WTC11 (cell line): ENCODE measurements around the gene ARG1.

Source experiments
- NFE2L1 ChIP-seq: sonication (generic); formaldehyde crosslinking; IDR thresholded peaks from 2 replicates; pipeline ENCODE4 v1.8.1; 2023; ENCODE audit warnings: missing genetic modification reagents
- TF ChIP-seq, protein P1 (sequence below): sonication (generic); formaldehyde crosslinking; IDR thresholded peaks from 2 replicates; pipeline ENCODE4 v1.8.1; 2023; ENCODE audit warnings: mild to moderate bottlenecking, missing genetic modification reagents, moderate library complexity
- TF ChIP-seq, protein P2 (sequence below): fragments of 200-600 bp; IDR thresholded peaks from 2 replicates; pipeline ENCODE4 v1.8.0; 2022; ENCODE audit warnings: antibody characterized with exemption

DNA sequence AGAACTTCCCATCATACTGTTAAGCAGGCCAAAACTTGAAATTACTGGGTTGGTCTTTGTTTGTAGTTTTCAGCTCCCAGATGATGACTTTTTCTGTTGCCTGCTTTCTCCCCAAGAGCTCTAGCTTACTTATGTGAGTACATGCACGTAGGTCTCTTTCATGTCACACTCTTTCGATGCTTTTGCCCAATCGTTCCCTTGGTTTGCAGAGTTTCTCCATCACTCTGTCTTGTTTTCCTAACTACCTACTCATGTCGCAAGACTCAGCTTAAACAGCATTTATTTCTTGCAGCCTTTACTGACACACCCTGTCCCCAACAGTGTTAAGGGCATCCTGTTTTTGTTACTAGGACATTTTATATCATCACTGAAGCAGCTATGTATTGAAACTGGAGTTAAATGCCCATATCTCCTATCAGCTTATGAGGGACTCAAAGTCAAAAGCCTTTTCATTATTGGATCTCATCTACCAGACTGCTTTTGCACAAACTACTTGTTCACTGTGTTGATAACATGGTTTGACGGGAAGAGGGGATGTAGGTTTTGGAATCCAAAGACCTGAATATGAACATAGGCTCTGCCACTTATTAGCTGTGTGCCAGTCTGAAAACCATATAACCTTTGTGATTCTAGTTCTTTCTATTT, 2.9 kb downstream of the ARG1 start:
- TF ChIP-seq, protein P1, sequence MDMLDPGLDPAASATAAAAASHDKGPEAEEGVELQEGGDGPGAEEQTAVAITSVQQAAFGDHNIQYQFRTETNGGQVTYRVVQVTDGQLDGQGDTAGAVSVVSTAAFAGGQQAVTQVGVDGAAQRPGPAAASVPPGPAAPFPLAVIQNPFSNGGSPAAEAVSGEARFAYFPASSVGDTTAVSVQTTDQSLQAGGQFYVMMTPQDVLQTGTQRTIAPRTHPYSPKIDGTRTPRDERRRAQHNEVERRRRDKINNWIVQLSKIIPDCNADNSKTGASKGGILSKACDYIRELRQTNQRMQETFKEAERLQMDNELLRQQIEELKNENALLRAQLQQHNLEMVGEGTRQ: no peak
- TF ChIP-seq, protein P2, sequence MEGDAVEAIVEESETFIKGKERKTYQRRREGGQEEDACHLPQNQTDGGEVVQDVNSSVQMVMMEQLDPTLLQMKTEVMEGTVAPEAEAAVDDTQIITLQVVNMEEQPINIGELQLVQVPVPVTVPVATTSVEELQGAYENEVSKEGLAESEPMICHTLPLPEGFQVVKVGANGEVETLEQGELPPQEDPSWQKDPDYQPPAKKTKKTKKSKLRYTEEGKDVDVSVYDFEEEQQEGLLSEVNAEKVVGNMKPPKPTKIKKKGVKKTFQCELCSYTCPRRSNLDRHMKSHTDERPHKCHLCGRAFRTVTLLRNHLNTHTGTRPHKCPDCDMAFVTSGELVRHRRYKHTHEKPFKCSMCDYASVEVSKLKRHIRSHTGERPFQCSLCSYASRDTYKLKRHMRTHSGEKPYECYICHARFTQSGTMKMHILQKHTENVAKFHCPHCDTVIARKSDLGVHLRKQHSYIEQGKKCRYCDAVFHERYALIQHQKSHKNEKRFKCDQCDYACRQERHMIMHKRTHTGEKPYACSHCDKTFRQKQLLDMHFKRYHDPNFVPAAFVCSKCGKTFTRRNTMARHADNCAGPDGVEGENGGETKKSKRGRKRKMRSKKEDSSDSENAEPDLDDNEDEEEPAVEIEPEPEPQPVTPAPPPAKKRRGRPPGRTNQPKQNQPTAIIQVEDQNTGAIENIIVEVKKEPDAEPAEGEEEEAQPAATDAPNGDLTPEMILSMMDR: no peak
- TF ChIP-seq NFE2L1 (CRISPR knock-in tag): no peak
